K562 (cell line): ENCODE measurements around the gene UNC45A. TPM values are rescaled to one million over a fixed set of nuclear protein-coding genes. Genes with fewer than 3 reads are reported as not detected.

Experiments used
- E2F6 ChIP-seq, 2 experiments: IDR thresholded peaks; 2 replicates each; pipeline ENCODE4 v1.6.1; 2011; ENCODE audit warnings: borderline replicate concordance in 1 of 2, control low read depth in 1 of 2, low read depth in 1 of 2, low read length in 1 of 2, mild to moderate bottlenecking in 1 of 2, mixed read lengths in 1 of 2, moderate library complexity in 1 of 2; ENCODE audit not compliant: insufficient read depth in 1 of 2, insufficient read length in 1 of 2, poor library complexity in 1 of 2, severe bottlenecking in 1 of 2; ENCODE audit errors: extremely low read depth in 1 of 2
- HMGN3 ChIP-seq: IDR thresholded peaks from 2 replicates; pipeline ENCODE4 v1.6.1; 2011; ENCODE audit warnings: borderline replicate concordance, low read depth, mild to moderate bottlenecking, mixed read lengths, low read length; ENCODE audit not compliant: insufficient read length; ENCODE audit errors: extremely low read depth
- ZKSCAN1 ChIP-seq: fragments of 150-350 bp; IDR thresholded peaks from 2 replicates; pipeline ENCODE4 v1.6.1; 2016; ENCODE audit warnings: low read depth, low read length
- ZNF143 ChIP-seq: sonication (generic); formaldehyde crosslinking; IDR thresholded peaks from 2 replicates; pipeline ENCODE4 v1.9.0; 2022; ENCODE audit warnings: mild to moderate bottlenecking, missing genetic modification reagents
- polyA plus RNA-seq, 8 experiments: library from polyadenylated mRNA; depleted of rRNA in 4 of 8; stranded (reverse) in 5 of 8; unstranded in 3 of 8; fragments of >200 nt; fragmentation: Nextera tagmentation in 2 of 8; fragmentation: Illumina TruSeq in 1 of 8; extraction: Ambion mirVana in 2 of 8; extraction: Trizol in 1 of 8; gene quantifications; 2 replicates each; pipeline versions ENCODE4 v1.2.1 to v1.2.3, GENCODE V29; 2011 to 2014; ENCODE audit warnings: inconsistent platforms in 1 of 8, missing spikeins in 1 of 8
- total RNA-seq, 7 experiments: library from RNA; depleted of rRNA in 6 of 7; stranded (reverse); fragments of >200 nt in 6 of 7; fragmentation: Illumina TruSeq in 2 of 7; extraction: Trizol in 2 of 7; gene quantifications; 2 replicates each; pipeline versions ENCODE4 v1.2.1 to v1.2.3, GENCODE V29; 2011 to 2021; ENCODE audit warnings: low replicate concordance in 1 of 7
- TF ChIP-seq, protein P1 (sequence below): fragments of 450-650 bp; IDR thresholded peaks from 2 replicates; pipeline ENCODE4 v1.6.1; 2016; ENCODE audit warnings: mild to moderate bottlenecking, moderate library complexity
- TF ChIP-seq, protein P2 (sequence below), 3 experiments: fragments of 200-800 bp in 1 of 3; fragments of 250-450 bp in 1 of 3; fragments of 450-650 bp in 1 of 3; sonication (Bioruptor Pico) in 1 of 3; sonication (Bioruptor generic) in 1 of 3; formaldehyde crosslinking in 1 of 3; IDR thresholded peaks; 2 replicates each; pipeline versions ENCODE4 v1.6.1 to v1.8.0; 2016 to 2022; ENCODE audit warnings: mild to moderate bottlenecking in 2 of 3, missing genetic modification characterization in 2 of 3, missing compliant biosample characterization in 1 of 3, moderate library complexity in 1 of 3

UNC45A gene
- total and polyA plus RNA-seq, 9 of the 15 experiments (the other 6 are each of a cell fraction or from before 2014, with no cell fraction given): 22.4 to 79.3 (median 43.7) TPM

- TF ChIP-seq, protein P1, sequence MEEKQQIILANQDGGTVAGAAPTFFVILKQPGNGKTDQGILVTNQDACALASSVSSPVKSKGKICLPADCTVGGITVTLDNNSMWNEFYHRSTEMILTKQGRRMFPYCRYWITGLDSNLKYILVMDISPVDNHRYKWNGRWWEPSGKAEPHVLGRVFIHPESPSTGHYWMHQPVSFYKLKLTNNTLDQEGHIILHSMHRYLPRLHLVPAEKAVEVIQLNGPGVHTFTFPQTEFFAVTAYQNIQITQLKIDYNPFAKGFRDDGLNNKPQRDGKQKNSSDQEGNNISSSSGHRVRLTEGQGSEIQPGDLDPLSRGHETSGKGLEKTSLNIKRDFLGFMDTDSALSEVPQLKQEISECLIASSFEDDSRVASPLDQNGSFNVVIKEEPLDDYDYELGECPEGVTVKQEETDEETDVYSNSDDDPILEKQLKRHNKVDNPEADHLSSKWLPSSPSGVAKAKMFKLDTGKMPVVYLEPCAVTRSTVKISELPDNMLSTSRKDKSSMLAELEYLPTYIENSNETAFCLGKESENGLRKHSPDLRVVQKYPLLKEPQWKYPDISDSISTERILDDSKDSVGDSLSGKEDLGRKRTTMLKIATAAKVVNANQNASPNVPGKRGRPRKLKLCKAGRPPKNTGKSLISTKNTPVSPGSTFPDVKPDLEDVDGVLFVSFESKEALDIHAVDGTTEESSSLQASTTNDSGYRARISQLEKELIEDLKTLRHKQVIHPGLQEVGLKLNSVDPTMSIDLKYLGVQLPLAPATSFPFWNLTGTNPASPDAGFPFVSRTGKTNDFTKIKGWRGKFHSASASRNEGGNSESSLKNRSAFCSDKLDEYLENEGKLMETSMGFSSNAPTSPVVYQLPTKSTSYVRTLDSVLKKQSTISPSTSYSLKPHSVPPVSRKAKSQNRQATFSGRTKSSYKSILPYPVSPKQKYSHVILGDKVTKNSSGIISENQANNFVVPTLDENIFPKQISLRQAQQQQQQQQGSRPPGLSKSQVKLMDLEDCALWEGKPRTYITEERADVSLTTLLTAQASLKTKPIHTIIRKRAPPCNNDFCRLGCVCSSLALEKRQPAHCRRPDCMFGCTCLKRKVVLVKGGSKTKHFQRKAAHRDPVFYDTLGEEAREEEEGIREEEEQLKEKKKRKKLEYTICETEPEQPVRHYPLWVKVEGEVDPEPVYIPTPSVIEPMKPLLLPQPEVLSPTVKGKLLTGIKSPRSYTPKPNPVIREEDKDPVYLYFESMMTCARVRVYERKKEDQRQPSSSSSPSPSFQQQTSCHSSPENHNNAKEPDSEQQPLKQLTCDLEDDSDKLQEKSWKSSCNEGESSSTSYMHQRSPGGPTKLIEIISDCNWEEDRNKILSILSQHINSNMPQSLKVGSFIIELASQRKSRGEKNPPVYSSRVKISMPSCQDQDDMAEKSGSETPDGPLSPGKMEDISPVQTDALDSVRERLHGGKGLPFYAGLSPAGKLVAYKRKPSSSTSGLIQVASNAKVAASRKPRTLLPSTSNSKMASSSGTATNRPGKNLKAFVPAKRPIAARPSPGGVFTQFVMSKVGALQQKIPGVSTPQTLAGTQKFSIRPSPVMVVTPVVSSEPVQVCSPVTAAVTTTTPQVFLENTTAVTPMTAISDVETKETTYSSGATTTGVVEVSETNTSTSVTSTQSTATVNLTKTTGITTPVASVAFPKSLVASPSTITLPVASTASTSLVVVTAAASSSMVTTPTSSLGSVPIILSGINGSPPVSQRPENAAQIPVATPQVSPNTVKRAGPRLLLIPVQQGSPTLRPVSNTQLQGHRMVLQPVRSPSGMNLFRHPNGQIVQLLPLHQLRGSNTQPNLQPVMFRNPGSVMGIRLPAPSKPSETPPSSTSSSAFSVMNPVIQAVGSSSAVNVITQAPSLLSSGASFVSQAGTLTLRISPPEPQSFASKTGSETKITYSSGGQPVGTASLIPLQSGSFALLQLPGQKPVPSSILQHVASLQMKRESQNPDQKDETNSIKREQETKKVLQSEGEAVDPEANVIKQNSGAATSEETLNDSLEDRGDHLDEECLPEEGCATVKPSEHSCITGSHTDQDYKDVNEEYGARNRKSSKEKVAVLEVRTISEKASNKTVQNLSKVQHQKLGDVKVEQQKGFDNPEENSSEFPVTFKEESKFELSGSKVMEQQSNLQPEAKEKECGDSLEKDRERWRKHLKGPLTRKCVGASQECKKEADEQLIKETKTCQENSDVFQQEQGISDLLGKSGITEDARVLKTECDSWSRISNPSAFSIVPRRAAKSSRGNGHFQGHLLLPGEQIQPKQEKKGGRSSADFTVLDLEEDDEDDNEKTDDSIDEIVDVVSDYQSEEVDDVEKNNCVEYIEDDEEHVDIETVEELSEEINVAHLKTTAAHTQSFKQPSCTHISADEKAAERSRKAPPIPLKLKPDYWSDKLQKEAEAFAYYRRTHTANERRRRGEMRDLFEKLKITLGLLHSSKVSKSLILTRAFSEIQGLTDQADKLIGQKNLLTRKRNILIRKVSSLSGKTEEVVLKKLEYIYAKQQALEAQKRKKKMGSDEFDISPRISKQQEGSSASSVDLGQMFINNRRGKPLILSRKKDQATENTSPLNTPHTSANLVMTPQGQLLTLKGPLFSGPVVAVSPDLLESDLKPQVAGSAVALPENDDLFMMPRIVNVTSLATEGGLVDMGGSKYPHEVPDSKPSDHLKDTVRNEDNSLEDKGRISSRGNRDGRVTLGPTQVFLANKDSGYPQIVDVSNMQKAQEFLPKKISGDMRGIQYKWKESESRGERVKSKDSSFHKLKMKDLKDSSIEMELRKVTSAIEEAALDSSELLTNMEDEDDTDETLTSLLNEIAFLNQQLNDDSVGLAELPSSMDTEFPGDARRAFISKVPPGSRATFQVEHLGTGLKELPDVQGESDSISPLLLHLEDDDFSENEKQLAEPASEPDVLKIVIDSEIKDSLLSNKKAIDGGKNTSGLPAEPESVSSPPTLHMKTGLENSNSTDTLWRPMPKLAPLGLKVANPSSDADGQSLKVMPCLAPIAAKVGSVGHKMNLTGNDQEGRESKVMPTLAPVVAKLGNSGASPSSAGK: no peak
- TF ChIP-seq, protein P2, sequence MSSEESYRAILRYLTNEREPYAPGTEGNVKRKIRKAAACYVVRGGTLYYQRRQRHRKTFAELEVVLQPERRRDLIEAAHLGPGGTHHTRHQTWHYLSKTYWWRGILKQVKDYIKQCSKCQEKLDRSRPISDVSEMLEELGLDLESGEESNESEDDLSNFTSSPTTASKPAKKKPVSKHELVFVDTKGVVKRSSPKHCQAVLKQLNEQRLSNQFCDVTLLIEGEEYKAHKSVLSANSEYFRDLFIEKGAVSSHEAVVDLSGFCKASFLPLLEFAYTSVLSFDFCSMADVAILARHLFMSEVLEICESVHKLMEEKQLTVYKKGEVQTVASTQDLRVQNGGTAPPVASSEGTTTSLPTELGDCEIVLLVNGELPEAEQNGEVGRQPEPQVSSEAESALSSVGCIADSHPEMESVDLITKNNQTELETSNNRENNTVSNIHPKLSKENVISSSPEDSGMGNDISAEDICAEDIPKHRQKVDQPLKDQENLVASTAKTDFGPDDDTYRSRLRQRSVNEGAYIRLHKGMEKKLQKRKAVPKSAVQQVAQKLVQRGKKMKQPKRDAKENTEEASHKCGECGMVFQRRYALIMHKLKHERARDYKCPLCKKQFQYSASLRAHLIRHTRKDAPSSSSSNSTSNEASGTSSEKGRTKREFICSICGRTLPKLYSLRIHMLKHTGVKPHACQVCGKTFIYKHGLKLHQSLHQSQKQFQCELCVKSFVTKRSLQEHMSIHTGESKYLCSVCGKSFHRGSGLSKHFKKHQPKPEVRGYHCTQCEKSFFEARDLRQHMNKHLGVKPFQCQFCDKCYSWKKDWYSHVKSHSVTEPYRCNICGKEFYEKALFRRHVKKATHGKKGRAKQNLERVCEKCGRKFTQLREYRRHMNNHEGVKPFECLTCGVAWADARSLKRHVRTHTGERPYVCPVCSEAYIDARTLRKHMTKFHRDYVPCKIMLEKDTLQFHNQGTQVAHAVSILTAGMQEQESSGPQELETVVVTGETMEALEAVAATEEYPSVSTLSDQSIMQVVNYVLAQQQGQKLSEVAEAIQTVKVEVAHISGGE (CRISPR knock-in tag; IDR thresholded peaks at IDR 0.05): peak in 1 of 3 experiments; percentile 91; a peak in 2 of 6 replicates
- TF ChIP-seq HMGN3 (peak; percentile 69), E2F6 (IDR thresholded peaks at IDR 0.05; ENCODE audit: borderline replicate concordance in 1 of 2, extremely low read depth in 1 of 2, insufficient read depth in 1 of 2, insufficient read length in 1 of 2, low read depth in 1 of 2, low read length in 1 of 2, poor library complexity in 1 of 2, severe bottlenecking in 1 of 2) (peak in 1 of 2 experiments; percentile 15), ZKSCAN1 (0 out of 2 replicates have a peak, but pooled peaks have one; percentile 49), ZNF143 (CRISPR knock-in tag) (no peak)
These were observed 33.7 kb upstream of the UNC45A start (continued) for GRCh38 chr15:90901175-90902039.
